NCI-H748 treated with DMSO at 0.1 percent for 48 hours (cell line): ENCODE results near the gene RAB25.
A peak's percentile ranks its signal among the peaks of the same experiment; 100 is the strongest.
"Not testable (repeated sequence)": the region's sequence is repeated elsewhere in the genome, so short reads cannot be mapped to it uniquely, and the experiment has no call there.

Experiments used
- DNase-seq: peaks from one replicate; lab custom pipeline; 2025; lab: John Stamatoyannopoulos, UW

Gene RAB25

DNA sequence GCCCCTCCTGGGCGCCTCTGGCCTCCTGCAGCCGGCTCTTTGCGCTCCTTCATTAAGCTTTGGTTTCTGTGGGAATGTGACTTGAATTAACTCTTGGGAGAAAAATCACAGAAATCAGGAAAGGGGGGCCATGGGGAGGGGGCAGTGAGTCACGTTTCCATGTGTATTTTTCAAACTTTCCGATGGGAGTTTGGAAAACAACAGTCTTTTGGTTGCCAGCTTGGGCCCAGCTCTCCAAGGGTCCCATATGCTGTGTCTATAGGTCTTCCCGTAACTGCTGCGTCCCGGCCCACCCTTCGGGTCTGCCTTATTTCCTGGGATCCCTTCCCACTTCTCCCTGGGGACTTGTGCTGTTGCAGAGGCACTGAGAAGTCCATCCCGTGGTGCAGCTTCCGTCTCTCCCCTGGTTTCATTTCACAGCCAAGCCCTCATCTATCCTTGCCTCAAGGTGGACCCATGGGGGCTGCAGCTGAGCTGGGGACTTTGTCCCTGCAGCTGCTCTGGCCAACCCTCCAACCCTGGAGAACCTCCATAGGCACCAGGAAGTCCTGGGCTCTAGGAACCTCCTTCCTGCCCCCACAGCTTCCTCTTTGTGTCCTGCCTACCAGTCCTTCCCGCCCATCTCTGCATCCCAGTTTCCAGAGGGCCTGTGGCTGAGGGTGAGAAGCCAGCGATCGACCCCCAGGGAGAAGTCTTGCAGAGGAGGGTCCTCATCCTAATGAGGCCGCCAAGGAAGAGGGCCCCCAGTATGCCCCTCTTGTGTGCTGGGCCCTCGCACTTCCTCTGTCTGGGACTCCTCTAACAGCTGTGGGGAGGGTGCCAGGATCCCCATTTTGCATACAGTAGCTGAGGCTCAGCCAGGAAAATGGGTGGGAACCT lies 41.9 kb downstream of the RAB25 start:
- no peak for DNase-seq

GRCh38 chr1:156103521-156103947 lies 42.6 kb downstream of the RAB25 start:
- DNase-seq = no peak

DNA sequence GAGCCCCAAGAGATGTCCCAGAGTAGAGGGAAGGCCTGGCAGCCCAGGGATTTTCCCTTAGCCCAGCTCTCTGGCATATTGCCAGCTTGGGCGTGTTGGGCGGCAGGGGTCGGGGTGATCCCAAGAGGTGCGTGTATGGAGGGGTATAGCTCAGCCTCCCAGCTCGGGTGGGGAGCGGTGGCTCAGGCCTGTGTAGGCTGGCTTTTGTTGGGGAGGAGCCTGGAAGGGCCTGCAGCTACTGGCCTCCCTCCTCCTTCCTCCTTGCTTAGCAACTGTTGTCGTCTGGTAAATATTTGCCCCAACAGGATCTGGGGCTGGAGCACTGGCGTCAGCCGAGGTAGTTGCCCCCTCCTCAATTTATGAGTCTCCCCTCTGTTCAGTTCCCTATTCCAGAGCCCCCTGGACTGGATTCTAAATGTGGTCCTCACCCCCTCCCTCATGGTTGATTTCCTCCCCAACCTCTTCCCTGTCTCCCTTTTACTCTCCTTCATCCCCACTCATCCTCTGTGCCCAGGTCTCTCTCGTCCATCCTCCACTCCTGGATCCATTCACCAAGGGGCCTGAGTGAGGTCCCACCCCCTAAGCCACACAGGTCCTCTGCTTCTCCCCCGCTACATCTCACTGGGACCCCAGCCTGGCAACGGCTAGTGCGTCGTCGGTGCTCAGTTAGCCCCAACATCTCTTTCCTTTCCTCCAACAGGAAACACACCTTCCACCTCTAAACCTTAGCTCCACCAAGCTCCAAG lies 43.3 kb downstream of the RAB25 start:
- peak; percentile 56 for DNase-seq

GRCh38 chr1:156104861-156105832 lies 44.2 kb downstream of the RAB25 start:
- DNase-seq = no peak

DNA sequence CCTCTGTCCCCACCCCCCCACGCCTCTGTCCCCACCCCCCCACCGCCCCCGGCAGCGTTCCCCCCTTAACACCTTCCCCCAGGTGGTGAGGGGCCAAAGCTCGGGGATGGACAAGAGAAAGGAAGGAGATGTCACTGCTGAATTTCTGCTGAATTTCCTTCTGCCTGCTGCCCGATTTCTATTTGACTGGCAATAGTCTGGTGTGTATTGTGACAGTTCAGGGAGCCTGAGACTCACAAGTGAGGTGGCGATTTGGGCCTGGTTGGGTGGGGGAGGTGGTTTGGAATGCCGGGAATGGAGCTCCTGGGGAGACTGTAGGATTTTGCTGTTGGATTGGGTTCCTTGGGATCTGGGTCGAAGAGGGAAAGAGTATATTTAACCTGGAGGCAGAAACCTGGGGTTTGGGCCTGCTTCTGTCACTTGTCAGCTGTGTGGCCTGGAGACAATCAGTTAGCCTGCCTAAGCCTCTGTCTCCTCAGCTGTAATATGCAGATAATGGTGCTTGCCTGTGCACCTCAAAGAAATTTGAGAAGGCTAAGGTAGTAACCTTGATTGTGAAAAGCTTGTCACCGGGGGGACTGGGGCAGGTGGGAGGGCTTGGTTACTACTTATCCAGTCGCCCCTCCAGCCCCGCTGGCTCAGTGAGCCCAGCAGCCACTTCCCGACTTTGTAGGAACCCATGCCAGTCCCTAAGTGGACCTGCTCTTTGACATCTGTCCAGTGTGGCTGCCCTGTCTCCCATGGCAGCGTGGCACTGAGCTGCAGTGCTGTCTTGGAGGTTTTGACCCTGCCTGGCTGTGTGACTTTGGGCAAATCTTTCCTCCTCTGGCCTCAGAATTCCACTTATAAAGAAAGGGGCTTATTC lies 45.9 kb downstream of the RAB25 start:
- DNase-seq = no peak

- DNase-seq = no peak
Measured at GRCh38 chr1:156108057-156108456, 47.1 kb downstream of the RAB25 start.

GRCh38 chr1:156108664-156109241 lies 47.8 kb downstream of the RAB25 start:
- DNase-seq = no peak

DNA sequence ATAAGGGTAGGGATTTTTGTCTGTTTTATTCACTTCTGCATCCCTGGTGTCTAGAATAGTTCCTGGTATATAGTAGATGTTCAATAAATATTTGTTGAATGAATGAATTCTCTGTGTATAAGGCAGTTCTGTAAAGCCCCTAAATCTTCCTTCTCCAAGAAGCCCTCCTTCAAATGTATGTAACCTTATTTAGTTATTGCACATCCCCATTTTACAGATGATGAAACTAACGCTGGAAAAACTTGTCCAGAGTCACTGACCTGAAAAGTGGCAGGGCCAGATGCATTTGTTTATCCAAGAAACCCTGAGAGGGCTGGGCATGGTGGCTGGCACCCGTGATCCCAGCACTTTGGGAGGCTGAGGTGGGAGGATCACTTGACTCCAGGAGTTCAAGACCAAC lies 49.3 kb downstream of the RAB25 start:
- no peak for DNase-seq

- DNase-seq = no peak
Measured at GRCh38 chr1:156111355-156111962, 50.5 kb downstream of the RAB25 start.

GRCh38 chr1:156112276-156113137 lies 51.5 kb downstream of the RAB25 start:
- no peak for DNase-seq

GRCh38 chr1:156113282-156113950 lies 52.5 kb downstream of the RAB25 start:
- DNase-seq = no peak

GRCh38 chr1:156114101-156114918 lies 53.4 kb downstream of the RAB25 start, which contains the start of gene LMNA:
Gene LMNA (plus strand): TSS chr1:156114711. CDS start chr1:156114919, 208 bp downstream.
- peak; percentile 48 for DNase-seq

- DNase-seq = no peak
Measured at GRCh38 chr1:156114919-156115513, 54.1 kb downstream of the RAB25 start.

GRCh38 chr1:156115514-156116374 lies 54.8 kb downstream of the RAB25 start:
- no peak for DNase-seq

GRCh38 chr1:156116731-156117130 lies 55.8 kb downstream of the RAB25 start:
- DNase-seq = not testable (repeated sequence)
